Stimulated activated naive CD8-positive, alpha-beta T cell treated with anti-CD3 and anti-CD28 coated beads, Interleukin-15, amount 100 ng/mL, for 72 hours (primary cell): Measurements from ENCODE around the gene TSPEAR.
"Not testable (repeated sequence)": the region's sequence is repeated elsewhere in the genome, so short reads cannot be mapped to it uniquely, and the experiment has no call there.

Experiments used
- ATAC-seq: fragments of 150-1000 bp; cut with Tn5 transposase; 2 replicates; pipeline ENCODE4 v1.10.0; 2021; ENCODE audit warnings: mild to moderate bottlenecking, moderate library complexity
- DNase-seq, 2 donors: peaks; one replicate each; pipeline ENCODE4 v3.0.0; 2021 to 2022
- H3K27ac Mint-ChIP-seq, 2 donors: one replicate each; pipeline ENCODE4 v1.8.0; 2022; ENCODE audit warnings: mild to moderate bottlenecking in 2 of 2, mixed read lengths in 2 of 2, moderate library complexity in 2 of 2
- H3K27me3 Mint-ChIP-seq: one replicate; pipeline ENCODE4 v1.8.0; 2022; ENCODE audit warnings: mixed read lengths
- H3K4me1 Mint-ChIP-seq: one replicate; pipeline ENCODE4 v1.8.0; 2022; ENCODE audit warnings: mild to moderate bottlenecking, mixed read lengths
- H3K4me3 Mint-ChIP-seq, 2 donors: one replicate each; pipeline ENCODE4 v1.8.0; 2022; ENCODE audit warnings: mild to moderate bottlenecking in 2 of 2, mixed read lengths in 2 of 2, moderate library complexity in 1 of 2
- H3K9me3 Mint-ChIP-seq, 2 donors: one replicate each; pipeline ENCODE4 v1.8.0; 2022; ENCODE audit warnings: mixed read lengths in 2 of 2

TSPEAR gene

DNA sequence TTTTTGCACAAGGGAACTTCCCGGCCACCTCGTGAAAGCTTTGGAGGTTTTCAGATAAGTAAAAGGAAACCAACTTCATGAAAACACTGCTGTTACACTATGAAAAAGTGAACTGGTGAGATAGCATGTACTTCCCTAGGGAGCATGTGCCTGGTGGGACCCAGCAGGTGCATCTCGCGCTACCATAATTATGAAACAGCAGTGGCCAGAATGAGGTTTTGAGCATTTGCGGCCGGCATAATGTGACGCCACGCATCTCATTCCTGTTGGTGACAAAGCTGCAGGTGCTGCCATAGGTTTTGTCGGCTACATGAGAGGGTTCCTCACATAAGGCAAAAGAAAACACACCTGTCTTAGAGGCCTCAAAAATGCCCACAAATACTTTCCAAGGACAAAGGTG is 154.5 kb downstream of the TSPEAR start:
- Mint-ChIP-seq H3K27me3 (no peaks in the 10 kb centered on the region), H3K4me3 (no peak overlapping the region), H3K27ac (no peak overlapping the region), H3K9me3 (peaks cover 23 to 42% of the 10 kb centered on the region in 2 donors), H3K4me1 (no peaks in the 10 kb centered on the region)
- DNase-seq: no peak
- no peak for ATAC-seq

DNA sequence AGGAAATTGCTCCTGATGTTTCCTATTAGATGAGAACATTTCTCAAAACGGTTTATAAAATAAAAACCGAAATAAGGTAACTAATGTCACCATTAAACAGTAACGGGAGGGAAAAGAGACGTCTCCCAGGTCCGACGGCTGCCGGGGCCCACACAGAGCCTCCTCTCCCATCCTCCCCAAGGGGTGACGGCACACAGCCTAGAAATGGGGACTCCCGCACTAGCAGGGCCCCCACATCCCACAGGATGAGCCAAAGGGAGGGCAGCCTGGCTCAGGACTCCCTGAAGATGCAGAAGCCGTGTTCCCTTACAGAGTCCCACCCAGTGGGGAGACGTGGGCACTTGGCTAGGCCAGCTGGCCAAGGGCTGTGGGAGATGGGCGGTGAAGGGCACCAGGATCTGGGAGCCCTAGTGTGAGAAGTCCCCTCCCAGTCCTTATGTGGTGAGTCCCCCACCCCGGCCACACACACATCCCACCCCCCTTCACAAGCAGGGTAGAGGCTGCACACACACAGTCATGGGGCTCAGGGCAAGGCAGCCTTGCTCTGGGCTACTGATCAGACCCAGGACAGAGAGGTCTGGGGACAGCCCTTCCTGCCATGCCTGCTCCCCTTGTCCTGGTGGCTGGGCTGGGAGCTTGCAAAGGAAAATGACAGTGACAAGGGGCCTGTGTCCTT is 156.0 kb downstream of the TSPEAR start:
- H3K4me1 Mint-ChIP-seq: peaks cover 4% of the 10 kb centered on the region
- H3K27me3 Mint-ChIP-seq: no peaks in the 10 kb centered on the region
- H3K9me3 Mint-ChIP-seq: peaks cover 15 to 32% of the 10 kb centered on the region in 2 donors
- no peak overlapping the region for H3K27ac Mint-ChIP-seq
- ATAC-seq: no peak
- no peak for DNase-seq
- H3K4me3 Mint-ChIP-seq: no peak overlapping the region

DNA sequence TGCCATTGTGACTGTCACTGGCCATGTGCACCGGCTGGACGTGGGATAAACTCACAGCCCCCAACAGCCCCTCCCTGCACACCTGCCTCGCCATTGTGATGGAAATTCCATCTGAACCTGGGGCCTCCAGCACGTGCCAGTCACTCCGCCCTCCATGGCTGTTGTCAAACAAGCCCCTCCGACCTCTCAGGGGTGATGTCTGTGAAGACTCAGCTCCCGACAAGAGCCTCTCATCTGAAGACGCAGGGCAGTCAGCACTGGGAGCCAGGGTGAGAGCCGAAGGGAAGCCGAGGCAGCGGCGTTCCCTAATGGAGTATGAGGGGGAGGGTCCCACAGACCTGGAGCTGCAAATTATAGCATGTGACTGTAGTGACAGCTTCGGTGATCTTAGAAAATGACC is 158.7 kb downstream of the TSPEAR start:
- DNase-seq (no peak), ATAC-seq (no peak)
- Mint-ChIP-seq H3K4me1 (peaks cover 13% of the 10 kb centered on the region), H3K27ac (no peak overlapping the region), H3K9me3 (peaks cover 8 to 26% of the 10 kb centered on the region in 2 donors), H3K27me3 (no peaks in the 10 kb centered on the region), H3K4me3 (no peak overlapping the region)

DNA sequence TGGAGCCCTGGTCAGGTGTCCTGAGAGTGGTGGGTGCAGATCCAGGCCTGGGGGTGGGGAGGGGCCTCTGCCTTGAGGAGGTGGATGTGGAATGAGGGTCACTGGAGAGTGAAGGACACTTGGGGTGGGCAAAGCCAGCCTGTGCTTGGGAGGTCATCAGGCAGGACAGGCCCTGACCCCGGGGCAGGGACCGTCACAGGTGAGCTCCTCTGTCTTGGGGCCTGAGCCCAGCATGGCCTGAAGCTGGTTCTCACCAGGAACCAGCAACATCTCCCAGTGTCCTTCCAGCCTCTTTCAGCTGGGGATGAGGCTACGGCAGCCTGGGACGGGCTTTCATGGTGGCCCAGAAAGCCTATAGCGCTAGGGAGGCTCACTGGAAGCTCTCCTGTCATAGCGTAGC is 159.2 kb downstream of the TSPEAR start:
- Mint-ChIP-seq H3K27ac (no peak overlapping the region), H3K4me3 (no peak overlapping the region), H3K9me3 (peaks cover 13 to 32% of the 10 kb centered on the region in 2 donors), H3K4me1 (peaks cover 18% of the 10 kb centered on the region), H3K27me3 (no peaks in the 10 kb centered on the region)
- DNase-seq: no peak
- no peak for ATAC-seq

DNA sequence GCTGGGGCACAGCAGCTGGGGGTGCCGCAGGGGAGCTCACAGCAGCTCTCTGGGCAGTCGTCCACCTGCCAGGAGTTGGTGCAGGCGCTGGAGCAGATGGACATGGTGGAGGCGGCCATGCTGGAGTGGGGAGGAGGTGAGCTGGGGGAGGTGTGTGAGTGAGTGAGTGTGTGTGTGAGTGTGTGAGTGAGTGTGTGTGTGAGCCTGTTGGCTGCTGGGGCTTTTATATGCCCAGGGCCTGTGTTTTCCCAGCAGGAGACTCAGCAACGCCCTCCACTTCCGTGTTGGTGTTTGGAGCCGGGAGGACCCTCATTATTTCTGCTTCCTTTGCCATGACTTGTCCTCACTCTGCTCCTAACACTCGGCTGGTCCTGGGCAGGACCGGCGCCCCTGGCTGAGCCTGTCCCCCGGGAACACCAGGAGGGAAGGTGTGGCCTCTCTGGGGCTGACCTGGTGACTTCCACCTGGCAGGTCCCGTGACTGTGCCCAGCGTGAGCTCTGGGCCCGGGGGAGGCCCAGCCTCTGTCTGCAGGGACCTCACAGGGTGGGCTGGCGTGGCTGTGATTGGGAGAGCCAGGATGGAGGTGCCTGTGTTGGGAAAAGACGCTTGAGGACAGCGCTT is 159.9 kb downstream of the TSPEAR start, which contains the start of gene KRTAP10-2:
Gene KRTAP10-2 (minus strand): TSS at position 166 of the 622 bp plus-strand sequence. CDS start 47 bp downstream, at position 119.
- no peak for ATAC-seq
- no peak within 1 kb of the TSS for H3K4me3 Mint-ChIP-seq

DNA sequence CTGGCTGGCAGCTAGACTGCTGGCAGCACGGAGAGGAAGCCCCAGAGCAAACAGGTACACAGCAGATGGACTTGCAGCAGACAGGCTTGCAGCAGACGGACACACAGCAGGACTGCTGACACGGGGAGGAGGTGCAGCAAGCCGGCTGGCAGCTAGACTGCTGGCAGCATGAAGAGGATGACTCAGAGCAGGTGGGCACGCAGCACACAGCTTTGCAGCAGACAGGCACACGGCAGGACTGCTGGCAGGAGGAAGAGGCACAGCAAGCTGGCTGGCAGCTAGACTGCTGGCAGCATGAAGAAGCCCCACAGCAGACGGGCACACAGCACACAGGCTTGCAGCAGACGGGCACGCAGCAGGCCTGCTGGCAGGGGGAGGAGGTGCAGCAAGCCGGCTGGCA is 160.6 kb downstream of the TSPEAR start:
- ATAC-seq (no peak), DNase-seq (no peak)
- Mint-ChIP-seq H3K4me3 (no peak overlapping the region), H3K9me3 (peaks cover 22 to 40% of the 10 kb centered on the region in 2 donors), H3K27ac (no peak overlapping the region), H3K27me3 (no peaks in the 10 kb centered on the region), H3K4me1 (peaks cover 22% of the 10 kb centered on the region)

More for the DNA sequence above, 159.9 kb downstream of the TSPEAR start, which contains the start of gene KRTAP10-2:
- H3K9me3 Mint-ChIP-seq: peaks cover 20 to 38% of the 10 kb centered on the region in 2 donors
- no peak for DNase-seq
- H3K27me3 Mint-ChIP-seq: no peaks in the 10 kb centered on the region
- H3K4me1 Mint-ChIP-seq: peaks cover 22% of the 10 kb centered on the region
- H3K27ac Mint-ChIP-seq: no peak within 1 kb of the TSS

DNA sequence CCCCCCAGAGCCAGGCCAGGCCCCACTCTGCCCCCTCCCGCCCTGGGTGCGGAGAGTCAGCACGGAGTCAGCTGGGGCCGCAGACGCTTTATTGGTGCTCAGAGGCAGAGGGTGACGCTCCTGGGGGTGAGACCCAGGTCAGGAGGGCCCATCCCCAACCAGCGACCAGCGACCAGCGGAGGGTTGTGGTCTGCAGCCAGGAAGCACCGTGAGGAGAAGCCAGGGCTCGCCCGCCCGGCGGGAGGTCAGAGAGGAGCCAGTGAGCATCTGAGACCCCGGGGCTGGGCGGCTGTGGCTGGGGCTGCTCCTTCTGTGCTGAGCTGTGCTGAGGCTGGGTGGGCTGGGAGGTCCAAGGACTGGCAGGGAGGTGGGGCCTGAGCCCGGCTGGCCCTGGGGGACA is 161.1 kb downstream of the TSPEAR start:
- H3K27me3 Mint-ChIP-seq, H3K27ac Mint-ChIP-seq, H3K4me3 Mint-ChIP-seq, DNase-seq: not testable (repeated sequence)
- Mint-ChIP-seq H3K4me1 (peaks cover 22% of the 10 kb centered on the region), H3K9me3 (peaks cover 27 to 45% of the 10 kb centered on the region in 2 donors)
- ATAC-seq: peak; percentile 33

DNA sequence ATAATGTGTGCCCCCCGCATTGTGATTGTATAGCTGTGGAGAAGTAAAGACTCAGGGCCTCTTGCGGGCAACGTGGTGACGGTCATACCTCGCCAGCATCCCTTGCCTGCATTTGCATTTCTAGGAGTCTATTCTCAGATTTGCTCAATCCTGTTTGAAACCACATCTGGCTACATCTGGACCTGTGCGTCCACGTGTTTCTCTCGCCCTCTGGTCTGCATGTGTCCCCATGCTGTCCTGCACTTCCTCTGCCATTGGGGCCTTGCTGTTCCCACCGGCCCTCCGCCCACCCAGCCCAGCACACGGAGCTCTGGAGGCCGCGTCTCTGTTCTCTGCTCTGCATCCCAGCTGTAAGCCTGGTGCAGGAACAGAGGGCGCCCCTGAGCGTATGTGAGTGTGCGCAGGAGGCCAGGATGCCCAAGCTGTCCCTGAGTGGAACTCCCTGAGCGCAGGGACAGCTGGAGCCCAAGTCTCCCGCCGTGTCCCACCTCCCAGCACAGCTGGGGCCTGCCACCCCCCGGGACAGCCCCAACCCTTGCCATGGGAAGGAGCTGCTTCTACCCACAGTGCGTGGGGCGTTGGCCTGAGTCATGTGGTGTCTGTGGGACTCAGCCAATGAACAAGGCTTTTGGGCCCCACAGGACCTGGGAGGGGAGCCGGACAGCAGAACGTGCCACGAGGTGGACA is 161.7 kb downstream of the TSPEAR start:
- Mint-ChIP-seq H3K27ac (peak overlapping the region in 1 of 2 donors; percentile 30), H3K4me3 (no peak overlapping the region), H3K9me3 (peaks cover 28 to 42% of the 10 kb centered on the region in 2 donors), H3K4me1 (peaks cover 22% of the 10 kb centered on the region), H3K27me3 (no peaks in the 10 kb centered on the region)
- DNase-seq: no peak
- peak; percentile 37 for ATAC-seq

DNA sequence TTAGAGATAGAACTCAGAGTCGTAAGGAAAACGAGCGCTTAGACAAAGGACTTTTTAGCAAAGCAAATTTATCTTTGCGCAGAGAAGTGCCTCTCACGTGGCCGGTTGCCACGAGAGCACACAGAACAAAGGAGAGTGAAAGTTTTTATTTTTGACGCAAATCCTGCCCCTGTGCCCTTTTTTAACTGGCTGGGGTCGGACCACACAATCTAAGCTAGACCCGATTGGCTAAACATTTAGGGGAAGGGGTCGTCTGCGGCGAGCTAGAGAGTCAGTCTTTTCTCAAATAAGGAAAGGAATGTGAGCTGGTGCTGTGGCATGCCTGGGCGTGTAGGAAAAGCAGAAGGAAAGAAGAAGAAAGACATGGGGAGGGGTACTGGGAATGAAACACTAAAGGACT is 162.4 kb downstream of the TSPEAR start:
- no peak for DNase-seq
- Mint-ChIP-seq H3K4me1 (peaks cover 22% of the 10 kb centered on the region), H3K9me3 (peaks cover 28 to 36% of the 10 kb centered on the region in 2 donors), H3K4me3 (no peak overlapping the region), H3K27me3 (no peaks in the 10 kb centered on the region), H3K27ac (no peak overlapping the region)
- ATAC-seq: no peak

DNA sequence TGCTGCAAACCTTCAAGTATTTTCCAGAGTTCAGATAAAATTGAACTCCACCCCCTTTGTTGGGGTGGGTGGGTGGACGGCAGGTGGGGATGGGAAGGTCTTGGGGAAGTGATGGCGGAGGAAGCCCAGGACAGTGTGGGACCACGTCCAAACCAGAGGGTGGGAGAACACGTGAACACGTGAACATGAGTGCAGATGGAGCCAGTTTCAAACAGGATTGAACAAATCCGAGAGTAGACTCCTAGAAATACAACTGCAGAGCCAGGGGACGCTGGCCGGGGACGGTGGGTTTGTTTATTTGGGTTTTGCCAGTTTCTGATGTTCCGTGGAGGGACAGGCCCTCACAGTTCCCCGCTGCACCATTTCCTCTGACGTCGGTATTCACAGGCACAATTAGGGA is 163.0 kb downstream of the TSPEAR start:
- ATAC-seq: no peak
- peak overlapping the region in 1 of 2 donors; percentile 87 for H3K4me3 Mint-ChIP-seq
- H3K9me3 Mint-ChIP-seq: peaks cover 26 to 36% of the 10 kb centered on the region in 2 donors
- no peaks in the 10 kb centered on the region for H3K27me3 Mint-ChIP-seq
- no peak for DNase-seq
- peaks cover 22% of the 10 kb centered on the region for H3K4me1 Mint-ChIP-seq
- H3K27ac Mint-ChIP-seq: no peak overlapping the region

DNA sequence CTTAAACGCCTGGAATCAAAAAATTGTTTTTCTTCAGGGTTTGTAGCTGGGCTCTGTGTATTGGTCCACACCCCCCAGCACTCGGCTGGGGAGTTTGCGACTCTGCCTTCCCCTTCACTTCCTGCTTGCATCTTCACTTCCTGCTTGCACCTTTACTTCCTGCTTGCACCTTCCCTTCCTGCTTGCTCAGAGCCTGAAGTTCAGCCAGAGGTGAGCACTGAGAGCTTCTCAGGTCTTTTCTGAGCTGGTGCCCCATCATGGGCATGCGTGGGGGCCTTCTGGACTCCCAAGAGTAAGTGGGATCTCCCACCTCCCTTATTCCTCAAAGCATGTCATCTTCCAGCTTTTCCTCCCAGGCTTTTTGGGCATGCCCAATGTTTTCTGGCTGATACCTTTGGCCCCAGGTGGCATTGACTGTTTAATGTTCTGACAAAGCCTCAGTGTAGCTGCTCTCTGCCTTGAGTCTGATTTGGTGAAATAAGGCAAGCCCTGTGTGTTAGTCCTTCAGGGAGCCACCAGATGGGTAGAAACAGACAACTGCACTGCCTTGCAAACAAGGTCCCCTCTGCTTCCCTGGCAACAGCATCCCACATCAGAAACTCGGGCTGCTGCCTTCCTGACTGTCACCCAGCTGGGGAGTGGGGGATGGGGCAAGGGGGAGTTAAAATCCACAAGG is 163.6 kb downstream of the TSPEAR start:
- peaks cover 22% of the 10 kb centered on the region for H3K4me1 Mint-ChIP-seq
- H3K27ac Mint-ChIP-seq: peak overlapping the region; percentile 85 to 98
- peak overlapping the region; percentile 83 to 87 for H3K4me3 Mint-ChIP-seq
- DNase-seq (peak in 1 of 2 donors; percentile 35), ATAC-seq (peak; percentile 88)
- H3K27me3 Mint-ChIP-seq: no peaks in the 10 kb centered on the region
- peaks cover 21 to 30% of the 10 kb centered on the region in 2 donors for H3K9me3 Mint-ChIP-seq

DNA sequence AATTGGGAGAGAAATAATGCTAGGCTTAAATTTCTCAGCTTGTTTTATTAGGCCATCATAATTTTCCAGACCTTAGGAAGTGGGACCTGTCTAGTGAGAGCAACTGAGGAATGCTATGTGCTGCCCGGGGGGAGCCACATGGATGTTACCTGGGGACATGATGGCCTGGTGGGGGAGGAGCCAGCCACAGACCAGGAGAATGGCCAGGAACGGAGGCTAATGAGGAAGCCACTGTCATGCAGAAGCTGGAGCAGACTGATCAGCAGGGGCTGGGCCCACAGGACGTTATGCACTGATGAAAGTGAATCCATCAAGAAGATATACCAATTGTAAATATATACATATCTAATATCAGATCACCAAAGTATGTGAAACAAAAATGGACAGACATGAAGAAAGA is 166.8 kb downstream of the TSPEAR start:
- Mint-ChIP-seq H3K27me3 (no peaks in the 10 kb centered on the region), H3K4me3 (no peak overlapping the region), H3K9me3 (peaks cover 20 to 27% of the 10 kb centered on the region in 2 donors), H3K27ac (no peak overlapping the region), H3K4me1 (peaks cover 18% of the 10 kb centered on the region)
- no peak for ATAC-seq
- DNase-seq: no peak

DNA sequence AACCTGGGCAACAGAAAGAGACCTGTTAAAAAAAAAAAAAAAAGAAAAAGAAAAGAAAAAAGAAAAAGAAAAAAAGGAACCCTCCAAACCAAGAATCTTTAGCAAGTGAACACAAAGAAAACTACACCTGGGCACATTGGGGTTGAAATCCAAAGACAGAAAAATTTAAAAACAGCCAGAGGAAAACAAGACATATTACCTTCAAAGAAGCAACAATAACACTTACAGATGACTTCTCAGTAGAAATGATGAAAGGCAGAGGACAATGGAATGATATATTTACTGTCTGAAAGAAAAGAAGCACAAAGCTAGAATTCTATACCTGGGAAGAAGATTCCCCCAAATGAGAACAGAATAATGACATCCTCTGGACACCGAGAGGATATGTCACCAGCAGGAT is 168.7 kb downstream of the TSPEAR start:
- Mint-ChIP-seq H3K27me3 (no peaks in the 10 kb centered on the region), H3K9me3 (peaks cover 20% of the 10 kb centered on the region in 2 donors), H3K27ac (no peak overlapping the region), H3K4me1 (peaks cover 9% of the 10 kb centered on the region), H3K4me3 (no peak overlapping the region)
- ATAC-seq (no peak), DNase-seq (no peak)

DNA sequence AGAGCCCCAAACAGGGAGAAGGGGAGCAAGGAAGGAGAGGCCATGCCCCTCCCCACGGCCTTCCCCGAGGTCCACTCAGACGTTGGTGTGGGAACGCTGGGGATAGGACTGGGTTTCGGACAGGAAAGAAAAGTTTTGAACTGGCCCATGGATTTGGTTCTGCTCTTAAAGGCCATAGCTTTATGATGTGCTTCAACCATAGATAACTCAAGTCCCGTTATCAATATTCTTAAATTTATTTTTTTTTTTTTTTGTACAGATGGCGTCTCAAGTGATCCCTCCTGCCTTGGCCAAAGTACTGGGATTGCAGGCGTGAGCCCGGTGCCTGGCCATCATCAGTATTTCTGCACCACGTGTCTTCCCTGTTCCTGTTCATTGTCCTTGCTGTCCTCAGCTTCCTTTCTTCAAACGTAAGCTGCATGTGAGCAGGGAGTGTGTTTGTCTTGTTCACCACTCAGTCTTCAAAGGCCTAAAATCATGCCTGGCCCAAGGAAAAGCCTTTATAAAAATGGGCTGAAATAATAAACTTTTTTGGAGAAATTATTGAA is 170.6 kb downstream of the TSPEAR start:
- peaks cover 5 to 6% of the 10 kb centered on the region in 2 donors for H3K9me3 Mint-ChIP-seq
- ATAC-seq: no peak
- no peaks in the 10 kb centered on the region for H3K4me1 Mint-ChIP-seq
- H3K27me3 Mint-ChIP-seq: no peaks in the 10 kb centered on the region
- H3K27ac Mint-ChIP-seq: no peak overlapping the region
- no peak for DNase-seq
- H3K4me3 Mint-ChIP-seq: no peak overlapping the region

DNA sequence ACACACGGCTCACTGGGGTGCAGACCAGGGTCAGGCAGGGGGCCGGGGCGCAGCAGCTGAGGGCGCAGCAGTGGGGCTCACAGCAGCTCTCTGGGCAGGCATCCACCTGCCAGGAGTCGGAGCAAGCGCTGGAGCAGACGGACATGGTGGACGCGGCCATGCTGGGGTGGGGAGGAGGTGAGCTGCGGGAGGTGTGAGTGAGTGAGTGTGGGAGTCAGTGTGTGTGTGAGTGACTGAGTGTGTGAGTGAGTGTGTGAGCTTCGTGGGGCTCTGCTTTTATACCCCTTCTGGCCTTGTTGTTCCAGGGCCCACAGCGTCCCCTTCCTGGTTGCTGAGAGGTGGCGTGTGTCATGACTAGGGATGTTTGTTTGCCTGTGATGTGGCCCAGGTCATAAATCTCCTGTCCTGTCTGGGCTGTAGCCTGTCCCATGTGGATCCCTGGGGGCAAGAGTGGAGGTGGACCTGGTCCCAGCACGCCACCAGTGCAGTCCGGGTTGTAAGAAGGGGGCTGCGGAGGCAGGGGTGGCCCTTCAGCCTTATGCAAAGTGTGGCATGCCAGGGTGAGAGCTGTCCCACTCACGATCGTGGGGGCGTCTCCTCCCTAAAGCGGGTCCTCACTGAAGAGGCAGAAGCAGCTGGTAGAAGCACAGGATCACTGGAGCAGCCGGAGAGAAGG is 171.2 kb downstream of the TSPEAR start, which contains the start of gene KRTAP10-1:
Gene KRTAP10-1 (minus strand): TSS at position 205 of the 676 bp plus-strand sequence. CDS start 45 bp downstream, at position 160.
- Mint-ChIP-seq H3K4me3 (no peak within 1 kb of the TSS), H3K9me3 (no peaks in the 10 kb centered on the region), H3K27me3 (no peaks in the 10 kb centered on the region), H3K27ac (peak within 1 kb of the TSS in 1 of 2 donors; percentile 59), H3K4me1 (no peaks in the 10 kb centered on the region)
- DNase-seq (no peak), ATAC-seq (no peak)
